Stomach (tissue), 9 donors: Measurements from ENCODE around the gene CLNS1A. TPM values are rescaled to one million over a fixed set of nuclear protein-coding genes. Genes with fewer than 3 reads are reported as not detected.

Experiments
- DNase-seq, 2 donors: peaks; one replicate each; pipeline versions ENCODE4 v3.0.0 to v3.0.0-alpha.2; 2013 to 2019
- H3K27ac ChIP-seq, 5 donors: fragments of 200-600 bp in 4 of 5; sonication (generic) in 4 of 5; one replicate each; pipeline ENCODE4 v1.5.1; 2013 to 2019; ENCODE audit warnings: mild to moderate bottlenecking in 1 of 5, moderate library complexity in 1 of 5
- H3K27me3 ChIP-seq, 3 donors: fragments of 200-600 bp; sonication (generic); one replicate each; pipeline ENCODE4 v1.5.1; 2017 to 2019; ENCODE audit warnings: mixed run types in 1 of 3
- H3K36me3 ChIP-seq, 4 donors: fragments of 200-600 bp; sonication (generic); 1 replicate in 3 of 4; 2 replicates in 1 of 4; pipeline ENCODE4 v1.5.1; 2016 to 2019
- H3K4me1 ChIP-seq, 4 donors: fragments of 200-600 bp; sonication (generic); one replicate each; pipeline ENCODE4 v1.5.1; 2016 to 2019
- H3K4me3 ChIP-seq, 4 donors: fragments of 200-600 bp; sonication (generic) in 3 of 4; one replicate each; pipeline ENCODE4 v1.5.1; 2016 to 2019; ENCODE audit warnings: mild to moderate bottlenecking in 1 of 4
- H3K9me3 ChIP-seq, 4 donors: fragments of 200-600 bp; sonication (generic); one replicate each; pipeline ENCODE4 v1.5.1; 2016 to 2019
- CTCF ChIP-seq, 7 experiments: fragments of 450-650 bp in 4 of 7; fragments of 200-600 bp in 3 of 7; sonication (generic) in 3 of 7; IDR thresholded peaks; one replicate each; pipeline ENCODE4 v1.5.1; 2016 to 2019; ENCODE audit warnings: antibody characterized with exemption in 7 of 7, control low read depth in 2 of 7, mild to moderate bottlenecking in 1 of 7
- EP300 ChIP-seq: sonication (generic); formaldehyde crosslinking; IDR thresholded peaks from one replicate; pipeline ENCODE4 v1.6.1; 2017; ENCODE audit warnings: antibody characterized with exemption
- POLR2A ChIP-seq, 4 donors: fragments of 450-650 bp; IDR thresholded peaks; one replicate each; pipeline ENCODE4 v1.6.1; 2016; ENCODE audit warnings: antibody characterized with exemption in 4 of 4, control low read depth in 2 of 4, mild to moderate bottlenecking in 1 of 4, moderate library complexity in 1 of 4
- POLR2AphosphoS5 ChIP-seq, 3 donors: sonication (generic); formaldehyde crosslinking; IDR thresholded peaks; one replicate each; pipeline ENCODE4 v1.6.1; 2016; ENCODE audit warnings: antibody characterized with exemption in 3 of 3
- WGBS, 5 donors: extraction: QIAGEN DNeasy Blood & Tissue Kit in 3 of 5; methylation state at CpG; one replicate each; pipeline versions ENCODE4 v1.1.5 to v1.1.7; 2013 to 2018; 5-methylcytosine and 5-hydroxymethylcytosine counted together
- intact Hi-C: fragments of 100-400 bp; cut with DNase I; formaldehyde crosslinking; loops from one replicate; pipeline ENCODE4 v1.15.1; 2023; ENCODE audit warnings: low total_unique reads
- polyA plus RNA-seq, 3 donors: library from polyadenylated mRNA; stranded (reverse); fragments of 200-250 nt; gene quantifications; one replicate each; pipeline ENCODE4 v1.2.3, GENCODE V29; 2013
- total RNA-seq, 5 donors: library from RNA; depleted of rRNA; stranded (reverse); fragments of >200 nt; gene quantifications; one replicate each; pipeline versions ENCODE4 v1.1.0 to v1.2.3, GENCODE V29; 2014 to 2016
- donor health status: healthy with polysubstance abuse.
- donor health status: Bipolar disorder and iron deficiency.
- donor health status: healthy.

The CLNS1A gene
- total and polyA plus RNA-seq, 8 donors = 37.8 to 98.6 (median 81.0) TPM

- Histone ChIP-seq H3K4me3 (no peak overlapping the region), H3K36me3 (peaks cover 2 to 31% (median 26%) of the 10 kb centered on the region in 4 donors), H3K4me1 (no peaks in the 10 kb centered on the region), H3K27ac (no peak overlapping the region), H3K27me3 (no peaks in the 10 kb centered on the region), H3K9me3 (no peaks in the 10 kb centered on the region)
- intact Hi-C loops = no loop called here
- 91 to 96% (median 93%) methylated on average over 3 of the region's 3 CpGs for WGBS, 5 donors
- no peak for DNase-seq
- TF ChIP-seq POLR2AphosphoS5 (IDR thresholded peaks at IDR 0.05) = no peak
- TF ChIP-seq CTCF (IDR thresholded peaks at IDR 0.05) = no peak
- TF ChIP-seq EP300 = no peak
- no peak for TF ChIP-seq POLR2A (IDR thresholded peaks at IDR 0.05)
Measured at GRCh38 chr11:77661670-77662069, 24.1 kb upstream of the CLNS1A start.

- Histone ChIP-seq H3K4me3 (no peak overlapping the region), H3K36me3 (peaks cover 0 to 24% (median 20%) of the 10 kb centered on the region in 4 donors), H3K9me3 (no peaks in the 10 kb centered on the region), H3K4me1 (no peaks in the 10 kb centered on the region), H3K27me3 (no peaks in the 10 kb centered on the region), H3K27ac (no peak overlapping the region)
- no peak for DNase-seq
- no peak for TF ChIP-seq POLR2AphosphoS5 (IDR thresholded peaks at IDR 0.05)
- no peak for TF ChIP-seq EP300
- TF ChIP-seq POLR2A (IDR thresholded peaks at IDR 0.05) = no peak
- no peak for TF ChIP-seq CTCF (IDR thresholded peaks at IDR 0.05)
- WGBS, 5 donors = 76 to 97% (median 89%) methylated on average over 1 of the region's 1 CpG
- intact Hi-C loops = no loop called here
Measured at GRCh38 chr11:77660947-77661346, 23.4 kb upstream of the CLNS1A start.

GRCh38 chr11:77658213-77659013 is 20.8 kb upstream of the CLNS1A start:
- 76 to 90% (median 87%) methylated on average over 4 of the region's 4 CpGs for WGBS, 5 donors
- DNase-seq = no peak
- Histone ChIP-seq H3K27me3 (no peaks in the 10 kb centered on the region), H3K9me3 (no peaks in the 10 kb centered on the region), H3K36me3 (no peaks in the 10 kb centered on the region), H3K4me3 (no peak overlapping the region), H3K27ac (no peak overlapping the region), H3K4me1 (no peaks in the 10 kb centered on the region)
- intact Hi-C loops = no loop called here
- TF ChIP-seq CTCF (IDR thresholded peaks at IDR 0.05) (no peak), EP300 (no peak), POLR2A (IDR thresholded peaks at IDR 0.05) (no peak), POLR2AphosphoS5 (IDR thresholded peaks at IDR 0.05) (no peak)

GRCh38 chr11:77656362-77656761 is 18.8 kb upstream of the CLNS1A start:
- 83 to 92% (median 86%) methylated on average over 7 of the region's 7 CpGs for WGBS, 5 donors

More at GRCh38 chr11:77656362-77656761, 18.8 kb upstream of the CLNS1A start:
- no peak for DNase-seq
- Histone ChIP-seq H3K36me3 (no peaks in the 10 kb centered on the region), H3K27ac (no peak overlapping the region), H3K4me1 (no peaks in the 10 kb centered on the region), H3K4me3 (no peak overlapping the region), H3K27me3 (no peaks in the 10 kb centered on the region), H3K9me3 (no peaks in the 10 kb centered on the region)
- TF ChIP-seq POLR2A (IDR thresholded peaks at IDR 0.05) = no peak
- no peak for TF ChIP-seq CTCF (IDR thresholded peaks at IDR 0.05)
- TF ChIP-seq EP300 = no peak
- TF ChIP-seq POLR2AphosphoS5 (IDR thresholded peaks at IDR 0.05) = no peak
- intact Hi-C loops = no loop called here
